ENCODE results near the gene SUCLG1. TPM values are rescaled to one million over a fixed set of nuclear protein-coding genes. Genes with fewer than 3 reads are reported as not detected.

SUCLG1 gene
- total RNA-seq, 1 donor from 2014 or later: 27.9 TPM

- H3K4me3 ChIP-seq (ENCODE audit: low read depth, low read length): peak overlapping the region; percentile 89
- no peak for FAIRE-seq
- H3K27me3 ChIP-seq (ENCODE audit: control insufficient read depth, insufficient read depth, low read length): no peaks in the 10 kb centered on the region
- TF ChIP-seq, protein P1, sequence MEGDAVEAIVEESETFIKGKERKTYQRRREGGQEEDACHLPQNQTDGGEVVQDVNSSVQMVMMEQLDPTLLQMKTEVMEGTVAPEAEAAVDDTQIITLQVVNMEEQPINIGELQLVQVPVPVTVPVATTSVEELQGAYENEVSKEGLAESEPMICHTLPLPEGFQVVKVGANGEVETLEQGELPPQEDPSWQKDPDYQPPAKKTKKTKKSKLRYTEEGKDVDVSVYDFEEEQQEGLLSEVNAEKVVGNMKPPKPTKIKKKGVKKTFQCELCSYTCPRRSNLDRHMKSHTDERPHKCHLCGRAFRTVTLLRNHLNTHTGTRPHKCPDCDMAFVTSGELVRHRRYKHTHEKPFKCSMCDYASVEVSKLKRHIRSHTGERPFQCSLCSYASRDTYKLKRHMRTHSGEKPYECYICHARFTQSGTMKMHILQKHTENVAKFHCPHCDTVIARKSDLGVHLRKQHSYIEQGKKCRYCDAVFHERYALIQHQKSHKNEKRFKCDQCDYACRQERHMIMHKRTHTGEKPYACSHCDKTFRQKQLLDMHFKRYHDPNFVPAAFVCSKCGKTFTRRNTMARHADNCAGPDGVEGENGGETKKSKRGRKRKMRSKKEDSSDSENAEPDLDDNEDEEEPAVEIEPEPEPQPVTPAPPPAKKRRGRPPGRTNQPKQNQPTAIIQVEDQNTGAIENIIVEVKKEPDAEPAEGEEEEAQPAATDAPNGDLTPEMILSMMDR (IDR thresholded peaks at IDR 0.05; ENCODE audit: insufficient read depth, low read length, severe bottlenecking): no peak
- H3K36me3 ChIP-seq (ENCODE audit: control insufficient read depth, insufficient read depth, low read length): no peaks in the 10 kb centered on the region
- DNase-seq (ENCODE audit: low read depth): peak; percentile 51
Measured at GRCh38 chr2:84459944-84460429, 907 bp upstream of the SUCLG1 start.

DNA sequence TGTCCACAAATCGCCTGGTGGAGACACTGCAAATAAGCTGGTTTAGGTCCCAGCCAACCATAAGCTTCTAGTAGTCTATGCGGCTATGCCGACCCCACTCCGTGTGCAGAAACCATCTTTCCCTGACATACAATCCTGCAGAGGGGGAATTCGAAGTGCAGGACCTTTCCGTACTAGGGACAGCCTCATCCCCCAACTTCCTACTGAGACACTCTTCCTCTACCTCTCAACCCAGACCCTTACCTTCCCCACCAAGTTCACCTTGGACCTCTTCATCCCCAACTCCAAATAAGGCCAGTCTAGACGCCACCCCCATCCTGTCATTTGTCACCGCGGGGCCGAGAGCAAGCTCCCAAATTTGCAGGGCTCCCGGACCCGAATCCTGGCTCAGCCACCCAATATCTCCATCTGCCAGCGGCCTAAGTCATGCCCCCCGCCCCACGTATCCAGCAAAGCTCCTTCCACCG, 496 bp downstream of the SUCLG1 start:
- no peaks in the 10 kb centered on the region for H3K27me3 ChIP-seq (ENCODE audit: control insufficient read depth, insufficient read depth, low read length)
- no peaks in the 10 kb centered on the region for H3K36me3 ChIP-seq (ENCODE audit: control insufficient read depth, insufficient read depth, low read length)
- H3K4me3 ChIP-seq (ENCODE audit: low read depth, low read length): peak overlapping the region; percentile 89
- TF ChIP-seq, protein P1 (IDR thresholded peaks at IDR 0.05; ENCODE audit: insufficient read depth, low read length, severe bottlenecking): no peak
- FAIRE-seq (no peak), DNase-seq (ENCODE audit: low read depth) (peak; percentile 12)

- DNase-seq (ENCODE audit: low read depth) (no peak), FAIRE-seq (no peak)
- TF ChIP-seq, protein P1 (IDR thresholded peaks at IDR 0.05; ENCODE audit: insufficient read depth, low read length, severe bottlenecking): no peak
- H3K27me3 ChIP-seq (ENCODE audit: control insufficient read depth, insufficient read depth, low read length): no peaks in the 10 kb centered on the region
- no peak overlapping the region for H3K4me3 ChIP-seq (ENCODE audit: low read depth, low read length)
- no peaks in the 10 kb centered on the region for H3K36me3 ChIP-seq (ENCODE audit: control insufficient read depth, insufficient read depth, low read length)
Measured at GRCh38 chr2:84457686-84458085, 1.4 kb downstream of the SUCLG1 start.

DNA sequence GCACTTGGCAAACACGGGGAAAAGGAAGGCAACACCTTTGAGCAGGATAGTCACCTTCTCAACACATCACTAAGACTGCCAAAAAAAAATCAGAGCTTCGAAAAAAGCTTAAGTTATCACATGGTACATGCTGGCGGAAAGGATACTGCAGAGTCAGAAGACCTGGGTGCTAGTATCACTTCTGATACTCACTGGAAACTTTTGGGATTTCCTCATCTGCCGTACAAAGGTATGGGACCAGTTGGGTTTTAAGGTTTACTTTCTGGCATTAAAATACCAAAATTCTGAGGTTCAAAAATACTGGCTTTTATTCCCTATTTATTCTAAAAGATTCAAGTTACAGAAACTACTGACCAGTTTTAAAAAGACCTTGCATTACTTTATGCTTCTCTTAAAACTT, 2.9 kb downstream of the SUCLG1 start:
- no peak overlapping the region for H3K4me3 ChIP-seq (ENCODE audit: low read depth, low read length)
- FAIRE-seq: no peak
- TF ChIP-seq, protein P1 (IDR thresholded peaks at IDR 0.05; ENCODE audit: insufficient read depth, low read length, severe bottlenecking): no peak
- H3K27me3 ChIP-seq (ENCODE audit: control insufficient read depth, insufficient read depth, low read length): no peaks in the 10 kb centered on the region
- DNase-seq (ENCODE audit: low read depth): no peak
- H3K36me3 ChIP-seq (ENCODE audit: control insufficient read depth, insufficient read depth, low read length): no peaks in the 10 kb centered on the region

GRCh38 chr2:84454581-84454980, 4.5 kb downstream of the SUCLG1 start:
- no peaks in the 10 kb centered on the region for H3K36me3 ChIP-seq (ENCODE audit: control insufficient read depth, insufficient read depth, low read length)
- no peak overlapping the region for H3K4me3 ChIP-seq (ENCODE audit: low read depth, low read length)
- DNase-seq (ENCODE audit: low read depth): no peak
- TF ChIP-seq, protein P1 (IDR thresholded peaks at IDR 0.05; ENCODE audit: insufficient read depth, low read length, severe bottlenecking): no peak
- no peak for FAIRE-seq
- H3K27me3 ChIP-seq (ENCODE audit: control insufficient read depth, insufficient read depth, low read length): no peaks in the 10 kb centered on the region

GRCh38 chr2:84452624-84453023, 6.5 kb downstream of the SUCLG1 start:
- no peaks in the 10 kb centered on the region for H3K36me3 ChIP-seq (ENCODE audit: control insufficient read depth, insufficient read depth, low read length)
- no peak for DNase-seq (ENCODE audit: low read depth)
- no peaks in the 10 kb centered on the region for H3K27me3 ChIP-seq (ENCODE audit: control insufficient read depth, insufficient read depth, low read length)
- TF ChIP-seq, protein P1 (IDR thresholded peaks at IDR 0.05; ENCODE audit: insufficient read depth, low read length, severe bottlenecking): no peak
- no peak overlapping the region for H3K4me3 ChIP-seq (ENCODE audit: low read depth, low read length)
- no peak for FAIRE-seq

Data from bronchial epithelial cell (primary cell).